Endodermal cell (in vitro differentiated cells): Measurements from ENCODE around the gene NFKB1. TPM values are rescaled to one million over a fixed set of nuclear protein-coding genes. Genes with fewer than 3 reads are reported as not detected.

ENCODE experiments used
- DNase-seq: peaks from one replicate; pipeline ENCODE4 v3.0.0-alpha.2; 2017
- H3K27ac ChIP-seq: 2 replicates; pipeline ENCODE4 v1.5.1; 2013; ENCODE audit warnings: mild to moderate bottlenecking, low read depth, low read length, moderate library complexity
- H3K27me3 ChIP-seq: 2 replicates; pipeline ENCODE4 v1.6.1; 2013; ENCODE audit warnings: mild to moderate bottlenecking, low read length, moderate library complexity; ENCODE audit not compliant: insufficient read depth, control insufficient read depth, poor library complexity, severe bottlenecking
- H3K36me3 ChIP-seq: 2 replicates; pipeline ENCODE4 v1.7.0; 2013; ENCODE audit warnings: mild to moderate bottlenecking, low read length, moderate library complexity; ENCODE audit not compliant: control insufficient read depth, insufficient read depth
- H3K4me1 ChIP-seq: one replicate; pipeline ENCODE4 v1.7.0; 2013; ENCODE audit warnings: low read length; ENCODE audit not compliant: control insufficient read depth, insufficient read depth
- H3K4me3 ChIP-seq: 2 replicates; pipeline ENCODE4 v1.5.1; 2013; ENCODE audit warnings: mild to moderate bottlenecking, low read length, moderate library complexity
- H3K9ac ChIP-seq: 2 replicates; pipeline ENCODE4 v1.6.1; 2013; ENCODE audit warnings: mild to moderate bottlenecking, low read length, moderate library complexity; ENCODE audit not compliant: poor library complexity, severe bottlenecking; ENCODE audit errors: extremely low read depth
- H3K9me3 ChIP-seq: 2 replicates; pipeline ENCODE4 v1.6.1; 2013; ENCODE audit warnings: mild to moderate bottlenecking, low read length, moderate library complexity; ENCODE audit not compliant: control insufficient read depth
- H3K27ac Mint-ChIP-seq: 2 replicates; pipeline ENCODE4 v1.8.0; 2020; ENCODE audit warnings: mixed read lengths
- H3K27me3 Mint-ChIP-seq: 2 replicates; pipeline ENCODE4 v1.8.0; 2021; ENCODE audit warnings: mild to moderate bottlenecking, mixed read lengths; ENCODE audit not compliant: insufficient read depth
- H3K36me3 Mint-ChIP-seq: 2 replicates; pipeline ENCODE4 v1.8.0; 2020; ENCODE audit warnings: low read depth, mixed read lengths
- H3K4me1 Mint-ChIP-seq: 2 replicates; pipeline ENCODE4 v1.8.0; 2020; ENCODE audit warnings: mixed read lengths
- H3K4me3 Mint-ChIP-seq: 2 replicates; pipeline ENCODE4 v1.8.0; 2020; ENCODE audit warnings: mild to moderate bottlenecking, moderate library complexity, mixed read lengths
- H3K9me3 Mint-ChIP-seq: 2 replicates; pipeline ENCODE4 v1.8.0; 2020; ENCODE audit warnings: mild to moderate bottlenecking, mixed read lengths
- WGBS, 2 experiments: methylation state at CpG; one replicate each; pipeline versions ENCODE4 v1.1.5 to v1.1.7; 2013; ENCODE audit warnings: missing lambda C conversion rate in 2 of 2, mixed read lengths in 1 of 2; ENCODE audit not compliant: insufficient coverage in 1 of 2, insufficient read length in 1 of 2; 5-methylcytosine and 5-hydroxymethylcytosine counted together
- total RNA-seq, 2 donors: library from RNA; stranded (reverse); fragmentation: NEBNext Ultra II Directional in 1 of 2; extraction: Animal tissue kit (Norgen Biotek cat#: 25700) in 1 of 2; gene quantifications; 2 replicates in 1 of 2; 3 replicates in 1 of 2; pipeline ENCODE4 v1.2.1, GENCODE V29; 2021
- TF ChIP-seq, protein P1 (sequence below): fragments of 200-600 bp; sonication (generic); conservative IDR thresholded peaks from 2 replicates; pipeline ENCODE4 v1.5.0; 2021; ENCODE audit warnings: antibody characterized with exemption, mild to moderate bottlenecking

The NFKB1 gene
- total RNA-seq, 2 donors from 2014 or later, result 4.4 to 5.6 TPM

DNA sequence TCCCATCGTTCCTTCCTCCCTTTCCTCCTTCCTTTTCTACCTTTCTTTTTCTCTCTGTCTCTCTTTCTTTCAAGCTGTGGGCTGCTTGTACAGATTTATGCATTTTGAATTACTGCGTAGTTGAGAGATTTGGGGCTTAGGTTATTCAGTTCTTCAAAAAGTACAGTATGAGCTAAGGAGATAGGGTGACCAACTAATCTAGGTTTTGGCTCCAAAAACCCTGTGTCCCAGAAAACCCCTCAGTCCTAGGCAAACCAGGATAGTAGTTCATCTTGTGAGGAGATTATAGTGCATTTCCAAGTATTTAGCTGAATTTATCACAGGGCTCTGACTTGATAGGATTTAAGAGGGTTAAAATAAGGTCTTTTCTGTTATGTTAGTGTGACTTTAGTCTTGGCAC is 64.5 kb downstream of the NFKB1 start:
- TF ChIP-seq, protein P1, sequence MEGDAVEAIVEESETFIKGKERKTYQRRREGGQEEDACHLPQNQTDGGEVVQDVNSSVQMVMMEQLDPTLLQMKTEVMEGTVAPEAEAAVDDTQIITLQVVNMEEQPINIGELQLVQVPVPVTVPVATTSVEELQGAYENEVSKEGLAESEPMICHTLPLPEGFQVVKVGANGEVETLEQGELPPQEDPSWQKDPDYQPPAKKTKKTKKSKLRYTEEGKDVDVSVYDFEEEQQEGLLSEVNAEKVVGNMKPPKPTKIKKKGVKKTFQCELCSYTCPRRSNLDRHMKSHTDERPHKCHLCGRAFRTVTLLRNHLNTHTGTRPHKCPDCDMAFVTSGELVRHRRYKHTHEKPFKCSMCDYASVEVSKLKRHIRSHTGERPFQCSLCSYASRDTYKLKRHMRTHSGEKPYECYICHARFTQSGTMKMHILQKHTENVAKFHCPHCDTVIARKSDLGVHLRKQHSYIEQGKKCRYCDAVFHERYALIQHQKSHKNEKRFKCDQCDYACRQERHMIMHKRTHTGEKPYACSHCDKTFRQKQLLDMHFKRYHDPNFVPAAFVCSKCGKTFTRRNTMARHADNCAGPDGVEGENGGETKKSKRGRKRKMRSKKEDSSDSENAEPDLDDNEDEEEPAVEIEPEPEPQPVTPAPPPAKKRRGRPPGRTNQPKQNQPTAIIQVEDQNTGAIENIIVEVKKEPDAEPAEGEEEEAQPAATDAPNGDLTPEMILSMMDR, result no peak
- H3K27ac ChIP-seq, result no peak overlapping the region
- no peak overlapping the region for H3K9ac ChIP-seq
- DNase-seq, result no peak
- no peak overlapping the region for H3K4me3 ChIP-seq
- no peaks in the 10 kb centered on the region for H3K9me3 ChIP-seq
- H3K27me3 ChIP-seq, result no peaks in the 10 kb centered on the region
- H3K4me1 Mint-ChIP-seq, result no peaks in the 10 kb centered on the region
- WGBS, 2 experiments, result 66% methylated on average over 2 of the region's 2 CpGs; no CpG with 5 or more reads in 1 of the 2 experiments
- H3K4me1 ChIP-seq, result no peaks in the 10 kb centered on the region
- H3K27me3 Mint-ChIP-seq, result no peaks in the 10 kb centered on the region
- no peak overlapping the region for H3K27ac Mint-ChIP-seq
- H3K36me3 Mint-ChIP-seq, result no peaks in the 10 kb centered on the region
- H3K36me3 ChIP-seq, result no peaks in the 10 kb centered on the region
- H3K4me3 Mint-ChIP-seq, result no peak overlapping the region
- H3K9me3 Mint-ChIP-seq, result peaks cover 4% of the 10 kb centered on the region

DNA sequence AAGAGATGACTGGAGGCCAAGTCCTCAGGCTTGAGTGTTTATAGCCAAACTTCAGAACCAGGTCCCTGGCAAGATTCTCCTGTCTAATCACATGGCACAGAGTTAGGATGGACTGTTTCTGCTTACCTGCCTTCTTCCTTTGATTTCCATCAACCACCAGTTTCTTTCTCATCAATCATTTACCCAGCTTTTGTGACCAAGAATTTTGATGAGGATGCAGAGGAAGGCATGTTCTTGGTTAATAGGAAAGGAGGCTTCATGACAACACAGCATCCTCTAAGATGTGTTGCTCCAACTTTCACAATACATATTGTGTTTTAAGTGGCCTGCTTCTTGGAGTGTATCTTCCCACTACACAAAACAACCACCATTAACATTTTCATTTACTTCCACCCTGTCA is 65.3 kb downstream of the NFKB1 start:
- H3K9me3 ChIP-seq, result no peaks in the 10 kb centered on the region
- no peak overlapping the region for H3K9ac ChIP-seq
- no peaks in the 10 kb centered on the region for H3K4me1 ChIP-seq
- H3K36me3 ChIP-seq, result no peaks in the 10 kb centered on the region
- no peaks in the 10 kb centered on the region for H3K4me1 Mint-ChIP-seq
- no peak overlapping the region for H3K27ac Mint-ChIP-seq
- DNase-seq, result no peak
- TF ChIP-seq, protein P1, result no peak
- H3K36me3 Mint-ChIP-seq, result no peaks in the 10 kb centered on the region
- no peak overlapping the region for H3K27ac ChIP-seq
- H3K27me3 Mint-ChIP-seq, result no peaks in the 10 kb centered on the region
- H3K4me3 ChIP-seq, result no peak overlapping the region
- H3K9me3 Mint-ChIP-seq, result peaks cover 5% of the 10 kb centered on the region
- no peak overlapping the region for H3K4me3 Mint-ChIP-seq
- no peaks in the 10 kb centered on the region for H3K27me3 ChIP-seq

DNA sequence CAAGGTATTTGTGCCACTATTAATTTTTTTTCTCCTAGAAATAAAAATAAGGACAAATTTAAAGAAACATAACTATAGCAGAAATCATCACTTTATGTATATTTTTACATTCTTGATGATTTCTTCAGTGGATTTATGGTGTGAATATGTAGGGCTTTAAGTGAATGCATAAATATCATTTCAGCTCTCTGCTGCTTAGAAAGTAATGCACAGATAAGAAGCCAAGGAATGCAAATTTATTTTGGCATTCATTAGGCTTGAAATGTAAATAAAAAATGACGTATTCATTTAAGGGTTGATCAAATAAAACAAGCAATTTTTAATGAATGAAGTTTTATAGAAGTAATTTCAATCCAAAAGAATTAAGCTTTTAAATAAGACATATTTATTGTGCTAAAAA is 66.3 kb downstream of the NFKB1 start:
- DNase-seq, result no peak
- peaks cover 5% of the 10 kb centered on the region for H3K9me3 Mint-ChIP-seq

More for the DNA sequence above, 66.3 kb downstream of the NFKB1 start:
- Mint-ChIP-seq H3K27me3 (no peaks in the 10 kb centered on the region), H3K27ac (no peak overlapping the region), H3K36me3 (no peaks in the 10 kb centered on the region), H3K4me1 (no peaks in the 10 kb centered on the region), H3K4me3 (no peak overlapping the region)
- no peaks in the 10 kb centered on the region for H3K36me3 ChIP-seq
- TF ChIP-seq, protein P1, result no peak
- no peak overlapping the region for H3K4me3 ChIP-seq
- WGBS, 2 experiments, result 94% methylated on average over 1 of the region's 1 CpG; no CpG with 5 or more reads in 1 of the 2 experiments
- H3K4me1 ChIP-seq, result no peaks in the 10 kb centered on the region
- no peaks in the 10 kb centered on the region for H3K9me3 ChIP-seq
- H3K9ac ChIP-seq, result no peak overlapping the region
- no peak overlapping the region for H3K27ac ChIP-seq
- no peaks in the 10 kb centered on the region for H3K27me3 ChIP-seq
